SU-DHL-6 (cell line): ENCODE data around the gene KDM5C.

Experiments used
- H2AFZ ChIP-seq: fragments of 200-600 bp; sonication (generic); 2 replicates; pipeline ENCODE4 v1.6.1; 2014; ENCODE audit warnings: low read depth, mild to moderate bottlenecking, moderate library complexity, mixed read lengths, antibody characterized with exemption, low read length; ENCODE audit not compliant: severe bottlenecking
- H3F3A ChIP-seq: fragments of 200-600 bp; shearing (Covaris generic); 2 replicates; pipeline ENCODE4 v1.6.0; 2016; ENCODE audit warnings: antibody characterized with exemption, mild to moderate bottlenecking; ENCODE audit not compliant: insufficient read depth
- H3K27ac ChIP-seq: fragments of 200-600 bp; sonication (generic); 2 replicates; pipeline ENCODE4 v1.5.1; 2016; ENCODE audit warnings: low read depth, mild to moderate bottlenecking, low read length, moderate library complexity, mixed read lengths
- H3K27me3 ChIP-seq: fragments of 200-600 bp; sonication (generic), shearing (Covaris generic); 2 replicates; pipeline ENCODE4 v1.6.0; 2014; ENCODE audit warnings: mild to moderate bottlenecking, low read length
- H3K36me3 ChIP-seq: fragments of 200-600 bp; sonication (generic); 2 replicates; pipeline ENCODE4 v1.6.1; 2014; ENCODE audit warnings: mild to moderate bottlenecking, low read length, mixed read lengths
- H3K4me2 ChIP-seq: fragments of 300-600, 200-600 bp; shearing (Covaris generic), sonication (generic); 2 replicates; pipeline ENCODE4 v1.6.0; 2014; ENCODE audit warnings: low read length, low read depth, mild to moderate bottlenecking; ENCODE audit not compliant: poor library complexity, severe bottlenecking
- H3K4me3 ChIP-seq: fragments of 200-600 bp; sonication (generic); 2 replicates; pipeline ENCODE4 v1.5.1; 2014; ENCODE audit warnings: antibody characterized with exemption, low read length, mild to moderate bottlenecking, mixed read lengths; ENCODE audit not compliant: insufficient read depth, poor library complexity, severe bottlenecking
- H3K79me2 ChIP-seq: fragments of 200-600 bp; sonication (generic); 2 replicates; pipeline ENCODE4 v1.6.1; 2014; ENCODE audit warnings: mild to moderate bottlenecking, low read length, moderate library complexity; ENCODE audit not compliant: insufficient read depth
- H3K9ac ChIP-seq: fragments of 200-600 bp; sonication (generic); 2 replicates; pipeline ENCODE4 v1.7.0; 2014; ENCODE audit warnings: mild to moderate bottlenecking, low read length
- H3K9me2 ChIP-seq: fragments of 200-600 bp; sonication (generic); replicated peaks from 2 replicates; pipeline ENCODE4 v1.6.1; 2014; ENCODE audit warnings: low read length; ENCODE audit not compliant: insufficient read depth
- H3K9me3 ChIP-seq: fragments of 200-600 bp; sonication (generic); 2 replicates; pipeline ENCODE4 v1.6.1; 2014; ENCODE audit warnings: low read length, mixed read lengths; ENCODE audit not compliant: insufficient read depth
- H4K20me1 ChIP-seq: fragments of 200-600 bp; sonication (generic); 2 replicates; pipeline ENCODE4 v1.6.1; 2014; ENCODE audit warnings: low read depth, mild to moderate bottlenecking, antibody characterized with exemption, low read length, moderate library complexity, mixed read lengths
- CTCF ChIP-seq: fragments of 200-600 bp; sonication (generic); IDR thresholded peaks from one replicate; pipeline ENCODE4 v1.5.1; 2017; ENCODE audit warnings: antibody characterized with exemption, mild to moderate bottlenecking, low read length, moderate library complexity; ENCODE audit not compliant: insufficient read depth, poor library complexity, severe bottlenecking
- EZH2phosphoT487 ChIP-seq: fragments of 200-600 bp; sonication (generic), shearing (Covaris generic); conservative IDR thresholded peaks from 2 replicates; pipeline ENCODE4 v1.6.1; 2018; ENCODE audit warnings: mild to moderate bottlenecking, antibody characterized with exemption, low read length, moderate library complexity, mixed read lengths

Gene KDM5C

GRCh38 chrX:53257166-53257565 is 32.2 kb upstream of the KDM5C start:
- TF ChIP-seq EZH2phosphoT487: no peak
- TF ChIP-seq CTCF: no peak
- H3K27me3 ChIP-seq: no peaks in the 10 kb centered on the region
- no peak overlapping the region for H3K4me2 ChIP-seq
- no peaks in the 10 kb centered on the region for H3K79me2 ChIP-seq
- no peak overlapping the region for H3K9ac ChIP-seq
- H3F3A ChIP-seq: no peaks in the 10 kb centered on the region
- no peak overlapping the region for H3K4me3 ChIP-seq
- no peaks in the 10 kb centered on the region for H4K20me1 ChIP-seq
- no peaks in the 10 kb centered on the region for H3K36me3 ChIP-seq
- no peak overlapping the region for H3K27ac ChIP-seq
- no peaks in the 10 kb centered on the region for H3K9me2 ChIP-seq
- no peaks in the 10 kb centered on the region for H3K9me3 ChIP-seq
- H2AFZ ChIP-seq: no peak overlapping the region

- Histone ChIP-seq H3K9me3 (no peaks in the 10 kb centered on the region), H3K36me3 (no peaks in the 10 kb centered on the region), H3K27me3 (no peaks in the 10 kb centered on the region), H4K20me1 (no peaks in the 10 kb centered on the region), H3K79me2 (no peaks in the 10 kb centered on the region), H2AFZ (no peak overlapping the region), H3K27ac (no peak overlapping the region), H3K4me3 (no peak overlapping the region), H3K4me2 (no peak overlapping the region), H3F3A (no peaks in the 10 kb centered on the region), H3K9me2 (no peaks in the 10 kb centered on the region), H3K9ac (no peak overlapping the region)
- TF ChIP-seq EZH2phosphoT487 (no peak), CTCF (no peak)
These were observed 31.5 kb upstream of the KDM5C start for GRCh38 chrX:53256446-53257041.

- no peaks in the 10 kb centered on the region for H3K27me3 ChIP-seq
- no peak overlapping the region for H3K4me2 ChIP-seq
- no peak for TF ChIP-seq EZH2phosphoT487
- TF ChIP-seq CTCF: no peak
- no peaks in the 10 kb centered on the region for H3K9me3 ChIP-seq
- no peaks in the 10 kb centered on the region for H3F3A ChIP-seq
- no peaks in the 10 kb centered on the region for H3K36me3 ChIP-seq
- H2AFZ ChIP-seq: no peak overlapping the region
- no peak overlapping the region for H3K4me3 ChIP-seq
- no peak overlapping the region for H3K9ac ChIP-seq
- no peak overlapping the region for H3K27ac ChIP-seq
- H4K20me1 ChIP-seq: no peaks in the 10 kb centered on the region
- no peaks in the 10 kb centered on the region for H3K9me2 ChIP-seq
- no peaks in the 10 kb centered on the region for H3K79me2 ChIP-seq
These were observed 30.8 kb upstream of the KDM5C start for GRCh38 chrX:53255738-53256191.
